HFFc6 (cell line): ENCODE data around the gene DNAH11. TPM values are rescaled to one million over a fixed set of nuclear protein-coding genes. Genes with fewer than 3 reads are reported as not detected.
"Not testable (repeated sequence)": the region's sequence is repeated elsewhere in the genome, so short reads cannot be mapped to it uniquely, and the experiment has no call there.

Experiments
- DNase-seq: peaks from one replicate; pipeline ENCODE4 v3.0.0-alpha.2; 2018
- H3K27ac Mint-ChIP-seq: 2 replicates; pipeline ENCODE4 v1.8.0; 2020; ENCODE audit warnings: mild to moderate bottlenecking, mixed read lengths
- H3K27me3 Mint-ChIP-seq: 2 replicates; pipeline ENCODE4 v1.8.0; 2021; ENCODE audit warnings: mild to moderate bottlenecking, moderate library complexity, mixed read lengths; ENCODE audit not compliant: insufficient read depth
- H3K36me3 Mint-ChIP-seq: 2 replicates; pipeline ENCODE4 v1.8.0; 2021; ENCODE audit warnings: low read depth, mixed read lengths
- H3K4me1 Mint-ChIP-seq: 2 replicates; pipeline ENCODE4 v1.8.0; 2020; ENCODE audit warnings: low read depth, mixed read lengths
- H3K4me3 Mint-ChIP-seq: 2 replicates; pipeline ENCODE4 v1.8.0; 2020; ENCODE audit warnings: mild to moderate bottlenecking, moderate library complexity, mixed read lengths
- H3K9me3 Mint-ChIP-seq: 2 replicates; pipeline ENCODE4 v1.8.0; 2020; ENCODE audit warnings: mild to moderate bottlenecking, mixed read lengths
- CTCF ChIP-seq: fragments of 200-600 bp; sonication (generic); IDR thresholded peaks from 2 replicates; pipeline ENCODE4 v1.5.0; 2021; ENCODE audit warnings: antibody characterized with exemption, mild to moderate bottlenecking
- total RNA-seq, 6 experiments: library from RNA; stranded (reverse); fragmentation: NEBNext Ultra II Directional; extraction: Animal tissue kit (Norgen Biotek cat#: 25700); gene quantifications; 2 replicates in 1 of 6; 3 replicates in 5 of 6; pipeline ENCODE4 v1.2.3, GENCODE V29; 2021

Gene DNAH11
- total RNA-seq, 6 experiments from 2014 or later: 1.2 to 2.4 (median 2.1) TPM

GRCh38 chr7:21850531-21851285 is 307.9 kb downstream of the DNAH11 start:
- no peaks in the 10 kb centered on the region for H3K36me3 Mint-ChIP-seq
- H3K4me1 Mint-ChIP-seq: peaks cover 17% of the 10 kb centered on the region
- peak; percentile 82 for DNase-seq
- peak overlapping the region; percentile 61 for H3K4me3 Mint-ChIP-seq
- peaks cover 1% of the 10 kb centered on the region; the same call in 1 of the 2 replicates for H3K27me3 Mint-ChIP-seq
- no peak for TF ChIP-seq CTCF
- H3K9me3 Mint-ChIP-seq: no peaks in the 10 kb centered on the region
- peak overlapping the region; percentile 91 for H3K27ac Mint-ChIP-seq

- H3K27me3 Mint-ChIP-seq: peaks cover 1% of the 10 kb centered on the region; the same call in 1 of the 2 replicates
- peak overlapping the region; percentile 91 for H3K27ac Mint-ChIP-seq
- TF ChIP-seq CTCF: no peak
- DNase-seq: no peak
- no peaks in the 10 kb centered on the region for H3K9me3 Mint-ChIP-seq
- H3K4me1 Mint-ChIP-seq: peaks cover 17% of the 10 kb centered on the region
- H3K4me3 Mint-ChIP-seq: peak overlapping the region; percentile 61
- H3K36me3 Mint-ChIP-seq: no peaks in the 10 kb centered on the region
Measured at GRCh38 chr7:21851559-21851967, 308.7 kb downstream of the DNAH11 start.

GRCh38 chr7:21865631-21866204 is 322.9 kb downstream of the DNAH11 start:
- H3K36me3 Mint-ChIP-seq, H3K27ac Mint-ChIP-seq, H3K27me3 Mint-ChIP-seq, H3K4me3 Mint-ChIP-seq, H3K9me3 Mint-ChIP-seq: not testable (repeated sequence)
- peak; percentile 37 for DNase-seq
- H3K4me1 Mint-ChIP-seq: peaks cover 35% of the 10 kb centered on the region

- no peak for DNase-seq
Measured at GRCh38 chr7:21866731-21867130, 323.9 kb downstream of the DNAH11 start.

GRCh38 chr7:21867226-21867625 is 324.4 kb downstream of the DNAH11 start:
- no peak overlapping the region for H3K27ac Mint-ChIP-seq
- no peaks in the 10 kb centered on the region for H3K9me3 Mint-ChIP-seq
- H3K4me3 Mint-ChIP-seq: no peak overlapping the region
- H3K27me3 Mint-ChIP-seq: no peaks in the 10 kb centered on the region
- no peaks in the 10 kb centered on the region for H3K36me3 Mint-ChIP-seq
- peaks cover 28% of the 10 kb centered on the region for H3K4me1 Mint-ChIP-seq
- no peak for TF ChIP-seq CTCF
- DNase-seq: no peak

More at GRCh38 chr7:21866731-21867130, 323.9 kb downstream of the DNAH11 start:
- no peak for TF ChIP-seq CTCF
- no peaks in the 10 kb centered on the region for H3K36me3 Mint-ChIP-seq
- no peak overlapping the region for H3K27ac Mint-ChIP-seq
- H3K27me3 Mint-ChIP-seq: no peaks in the 10 kb centered on the region; the same call in 1 of the 2 replicates
- H3K4me3 Mint-ChIP-seq: no peak overlapping the region
- H3K9me3 Mint-ChIP-seq: no peaks in the 10 kb centered on the region
- peaks cover 29% of the 10 kb centered on the region for H3K4me1 Mint-ChIP-seq
